Measurements from ENCODE around the gene SEMA3G.

- TF ChIP-seq, protein P1, sequence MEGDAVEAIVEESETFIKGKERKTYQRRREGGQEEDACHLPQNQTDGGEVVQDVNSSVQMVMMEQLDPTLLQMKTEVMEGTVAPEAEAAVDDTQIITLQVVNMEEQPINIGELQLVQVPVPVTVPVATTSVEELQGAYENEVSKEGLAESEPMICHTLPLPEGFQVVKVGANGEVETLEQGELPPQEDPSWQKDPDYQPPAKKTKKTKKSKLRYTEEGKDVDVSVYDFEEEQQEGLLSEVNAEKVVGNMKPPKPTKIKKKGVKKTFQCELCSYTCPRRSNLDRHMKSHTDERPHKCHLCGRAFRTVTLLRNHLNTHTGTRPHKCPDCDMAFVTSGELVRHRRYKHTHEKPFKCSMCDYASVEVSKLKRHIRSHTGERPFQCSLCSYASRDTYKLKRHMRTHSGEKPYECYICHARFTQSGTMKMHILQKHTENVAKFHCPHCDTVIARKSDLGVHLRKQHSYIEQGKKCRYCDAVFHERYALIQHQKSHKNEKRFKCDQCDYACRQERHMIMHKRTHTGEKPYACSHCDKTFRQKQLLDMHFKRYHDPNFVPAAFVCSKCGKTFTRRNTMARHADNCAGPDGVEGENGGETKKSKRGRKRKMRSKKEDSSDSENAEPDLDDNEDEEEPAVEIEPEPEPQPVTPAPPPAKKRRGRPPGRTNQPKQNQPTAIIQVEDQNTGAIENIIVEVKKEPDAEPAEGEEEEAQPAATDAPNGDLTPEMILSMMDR (IDR thresholded peaks at IDR 0.05): no peak
- TF ChIP-seq FOSB (CRISPR knock-in tag; IDR thresholded peaks at IDR 0.05): no peak
- TF ChIP-seq, protein P2, sequence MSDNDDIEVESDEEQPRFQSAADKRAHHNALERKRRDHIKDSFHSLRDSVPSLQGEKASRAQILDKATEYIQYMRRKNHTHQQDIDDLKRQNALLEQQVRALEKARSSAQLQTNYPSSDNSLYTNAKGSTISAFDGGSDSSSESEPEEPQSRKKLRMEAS (IDR thresholded peaks at IDR 0.05): no peak
- TF ChIP-seq CEBPB (IDR thresholded peaks at IDR 0.05): no peak
- TF ChIP-seq HDAC2 (IDR thresholded peaks at IDR 0.05): no peak
- TF ChIP-seq BHLHE40 (IDR thresholded peaks at IDR 0.05; ENCODE audit: low read depth, low read length): no peak
- TF ChIP-seq CBX8 (IDR thresholded peaks at IDR 0.05): no peak
- TF ChIP-seq, protein P3, sequence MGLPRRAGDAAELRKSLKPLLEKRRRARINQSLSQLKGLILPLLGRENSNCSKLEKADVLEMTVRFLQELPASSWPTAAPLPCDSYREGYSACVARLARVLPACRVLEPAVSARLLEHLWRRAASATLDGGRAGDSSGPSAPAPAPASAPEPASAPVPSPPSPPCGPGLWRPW (IDR thresholded peaks at IDR 0.05): no peak
These were observed 864 bp downstream of the SEMA3G start for GRCh38 chr3:52443791-52444687.
